Nephron (organoid): ENCODE data around the gene DCDC2B.

Source experiments
- H3K27ac Mint-ChIP-seq, 3 experiments: 2 replicates each; pipeline ENCODE4 v1.8.0; 2020; ENCODE audit warnings: mixed read lengths in 3 of 3, mild to moderate bottlenecking in 2 of 3, moderate library complexity in 1 of 3
- H3K27me3 Mint-ChIP-seq: 2 replicates; pipeline ENCODE4 v1.8.0; 2021; ENCODE audit warnings: low read depth, mild to moderate bottlenecking, moderate library complexity, mixed read lengths
- H3K36me3 Mint-ChIP-seq: 2 replicates; pipeline ENCODE4 v1.8.0; 2020; ENCODE audit warnings: low read depth, mixed read lengths
- H3K4me1 Mint-ChIP-seq: 2 replicates; pipeline ENCODE4 v1.8.0; 2020; ENCODE audit warnings: mixed read lengths
- H3K4me3 Mint-ChIP-seq, 3 experiments: 2 replicates each; pipeline ENCODE4 v1.8.0; 2020; ENCODE audit warnings: mild to moderate bottlenecking in 3 of 3, mixed read lengths in 3 of 3, moderate library complexity in 2 of 3
- H3K9me3 Mint-ChIP-seq: 2 replicates; pipeline ENCODE4 v1.8.0; 2020; ENCODE audit warnings: mixed read lengths
- TF ChIP-seq, protein P1 (sequence below), 3 experiments: fragments of 200-600 bp; sonication (generic); IDR thresholded peaks; one replicate each; pipeline ENCODE4 v1.5.0; 2021; ENCODE audit warnings: antibody characterized with exemption in 3 of 3; ENCODE audit not compliant: unreplicated experiment in 3 of 3

DCDC2B gene

GRCh38 chr1:32197837-32198236, 11.1 kb upstream of the DCDC2B start:
- H3K27me3 Mint-ChIP-seq: no peaks in the 10 kb centered on the region
- TF ChIP-seq, protein P1, sequence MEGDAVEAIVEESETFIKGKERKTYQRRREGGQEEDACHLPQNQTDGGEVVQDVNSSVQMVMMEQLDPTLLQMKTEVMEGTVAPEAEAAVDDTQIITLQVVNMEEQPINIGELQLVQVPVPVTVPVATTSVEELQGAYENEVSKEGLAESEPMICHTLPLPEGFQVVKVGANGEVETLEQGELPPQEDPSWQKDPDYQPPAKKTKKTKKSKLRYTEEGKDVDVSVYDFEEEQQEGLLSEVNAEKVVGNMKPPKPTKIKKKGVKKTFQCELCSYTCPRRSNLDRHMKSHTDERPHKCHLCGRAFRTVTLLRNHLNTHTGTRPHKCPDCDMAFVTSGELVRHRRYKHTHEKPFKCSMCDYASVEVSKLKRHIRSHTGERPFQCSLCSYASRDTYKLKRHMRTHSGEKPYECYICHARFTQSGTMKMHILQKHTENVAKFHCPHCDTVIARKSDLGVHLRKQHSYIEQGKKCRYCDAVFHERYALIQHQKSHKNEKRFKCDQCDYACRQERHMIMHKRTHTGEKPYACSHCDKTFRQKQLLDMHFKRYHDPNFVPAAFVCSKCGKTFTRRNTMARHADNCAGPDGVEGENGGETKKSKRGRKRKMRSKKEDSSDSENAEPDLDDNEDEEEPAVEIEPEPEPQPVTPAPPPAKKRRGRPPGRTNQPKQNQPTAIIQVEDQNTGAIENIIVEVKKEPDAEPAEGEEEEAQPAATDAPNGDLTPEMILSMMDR (IDR thresholded peaks at IDR 0.05; ENCODE audit: unreplicated experiment in 3 of 3): no peak
- H3K36me3 Mint-ChIP-seq: peaks cover 27% of the 10 kb centered on the region
- peak overlapping the region; percentile 23 to 98 (median 55) for H3K27ac Mint-ChIP-seq
- H3K4me1 Mint-ChIP-seq: peaks cover 36% of the 10 kb centered on the region
- H3K4me3 Mint-ChIP-seq: peak overlapping the region; percentile 12 to 43 (median 41)
- H3K9me3 Mint-ChIP-seq: no peaks in the 10 kb centered on the region

DNA sequence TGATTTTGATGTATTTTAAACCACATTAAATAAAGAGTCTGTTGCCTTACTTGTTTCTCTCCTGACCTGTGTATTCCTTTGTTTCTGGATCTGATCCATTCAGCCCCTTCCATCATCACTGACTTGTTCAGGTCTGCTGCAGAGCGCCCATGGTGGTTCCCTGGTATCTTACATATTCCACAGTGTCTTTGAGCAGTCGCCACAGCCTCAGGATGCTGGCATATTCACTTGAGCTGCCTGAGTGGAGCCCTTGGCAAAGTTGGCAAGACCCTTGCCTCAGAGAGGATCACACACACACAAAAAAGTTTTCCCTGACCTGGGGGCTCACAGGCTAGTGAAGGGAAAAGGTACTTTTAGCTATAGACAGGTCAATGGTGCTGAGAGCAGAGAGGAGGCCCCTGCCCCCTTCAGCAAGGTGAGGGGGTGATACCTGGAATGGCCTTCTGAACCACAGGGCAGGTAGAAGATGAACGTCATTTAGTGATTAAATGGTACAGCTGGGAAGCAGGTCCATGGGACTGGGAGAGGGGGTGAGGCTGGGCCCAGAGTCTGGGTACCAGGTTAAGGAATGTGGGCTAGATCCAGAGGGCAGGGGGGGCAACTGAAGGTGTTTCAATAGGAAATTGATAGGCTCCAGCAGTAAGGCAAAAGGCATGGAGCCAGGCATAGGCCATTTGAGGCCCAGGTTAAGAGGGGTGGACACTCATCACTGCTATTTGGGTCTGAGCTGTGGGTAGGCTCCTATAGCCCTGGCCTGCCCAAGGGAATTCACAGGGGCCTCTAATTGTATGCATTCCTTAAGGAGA, 10.4 kb upstream of the DCDC2B start:
- Mint-ChIP-seq H3K36me3 (peaks cover 21% of the 10 kb centered on the region), H3K4me3 (peak overlapping the region; percentile 29 to 93 (median 59))

GRCh38 chr1:32199043-32199716, 9.7 kb upstream of the DCDC2B start:
- Mint-ChIP-seq H3K4me3 (peak overlapping the region; percentile 27 to 93 (median 85)), H3K36me3 (peaks cover 15% of the 10 kb centered on the region), H3K27ac (peak overlapping the region; percentile 23 to 98 (median 43)), H3K4me1 (peaks cover 36% of the 10 kb centered on the region), H3K9me3 (no peaks in the 10 kb centered on the region), H3K27me3 (no peaks in the 10 kb centered on the region)
- TF ChIP-seq, protein P1 (IDR thresholded peaks at IDR 0.05; ENCODE audit: unreplicated experiment in 3 of 3): no peak

More for the DNA sequence above, 10.4 kb upstream of the DCDC2B start:
- Mint-ChIP-seq H3K9me3 (no peaks in the 10 kb centered on the region), H3K27ac (peak overlapping the region; percentile 23 to 98 (median 43)), H3K4me1 (peaks cover 36% of the 10 kb centered on the region), H3K27me3 (no peaks in the 10 kb centered on the region)
- TF ChIP-seq, protein P1 (IDR thresholded peaks at IDR 0.05; ENCODE audit: unreplicated experiment in 3 of 3): no peak

DNA sequence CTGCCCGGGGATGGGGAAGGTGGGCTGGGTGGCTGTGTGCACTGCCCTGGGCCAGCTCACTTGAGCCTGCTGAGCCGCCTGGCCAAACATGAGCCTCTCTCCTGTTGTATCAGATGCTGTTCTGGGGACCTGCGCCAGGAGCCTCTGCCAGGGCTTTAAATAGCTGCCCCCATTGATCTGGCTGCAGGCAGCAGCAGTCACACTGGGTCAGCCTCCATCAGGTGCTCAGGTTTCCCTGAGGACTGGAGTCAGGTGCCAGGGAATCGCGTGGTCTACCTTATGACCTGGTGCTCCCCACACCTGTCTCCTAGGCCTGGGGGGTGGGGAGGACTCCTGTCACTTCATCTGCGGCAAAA, 9.2 kb upstream of the DCDC2B start:
- Mint-ChIP-seq H3K27me3 (no peaks in the 10 kb centered on the region), H3K4me1 (peaks cover 40% of the 10 kb centered on the region), H3K4me3 (peak overlapping the region; percentile 85 to 93 (median 86)), H3K9me3 (no peaks in the 10 kb centered on the region), H3K27ac (peak overlapping the region; percentile 97 to 98 (median 98)), H3K36me3 (peaks cover 11% of the 10 kb centered on the region)
- TF ChIP-seq, protein P1 (IDR thresholded peaks at IDR 0.05; ENCODE audit: unreplicated experiment in 3 of 3): no peak

GRCh38 chr1:32200226-32201010, 8.5 kb upstream of the DCDC2B start, which contains the start of gene CCDC28B:
Gene CCDC28B, plus strand, starts transcription at chr1:32200595. Its CDS starts 1,341 bp downstream, at chr1:32201936.
- peak within 1 kb of the TSS; percentile 97 to 98 (median 98) for H3K27ac Mint-ChIP-seq
- TF ChIP-seq, protein P1 (IDR thresholded peaks at IDR 0.05; ENCODE audit: unreplicated experiment in 3 of 3): no peak

More at GRCh38 chr1:32200226-32201010, 8.5 kb upstream of the DCDC2B start, which contains the start of gene CCDC28B:
- Mint-ChIP-seq H3K9me3 (no peaks in the 10 kb centered on the region), H3K36me3 (peaks cover 11% of the 10 kb centered on the region), H3K4me3 (peak within 1 kb of the TSS; percentile 85 to 93 (median 86)), H3K27me3 (no peaks in the 10 kb centered on the region), H3K4me1 (peaks cover 41% of the 10 kb centered on the region)
